Measurements from ENCODE around the gene TMEM54. TPM values are rescaled to one million over a fixed set of nuclear protein-coding genes. Genes with fewer than 3 reads are reported as not detected.

Gene TMEM54
- total RNA-seq, 2 donors from 2014 or later = 8.6 to 12.3 TPM

DNA sequence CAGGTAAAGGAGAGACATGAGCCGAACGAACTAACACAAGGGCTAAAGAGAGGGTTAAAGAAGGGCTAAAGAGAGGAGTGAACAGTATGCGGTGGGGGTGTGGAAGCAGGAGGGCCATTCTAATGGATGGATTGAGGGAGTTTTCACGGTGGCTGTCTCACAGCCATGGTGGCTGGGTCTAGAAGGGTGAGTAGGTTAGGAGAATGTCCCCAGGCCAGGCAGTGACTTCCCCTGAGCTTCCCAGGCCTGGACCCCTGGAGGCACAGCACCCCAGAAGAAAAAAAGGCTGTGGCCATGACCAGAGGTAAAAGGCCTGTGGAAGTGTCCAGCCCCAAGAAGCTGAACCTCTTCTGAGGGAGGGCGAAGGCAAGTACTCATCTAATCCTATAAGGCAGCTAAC is 34.0 kb downstream of the TMEM54 start:
- Mint-ChIP-seq H3K4me1 (peaks cover 21% of the 10 kb centered on the region), H3K4me3 (no peak overlapping the region), H3K27ac (no peak overlapping the region), H3K27me3 (ENCODE audit: insufficient read depth) (peaks cover 40% of the 10 kb centered on the region), H3K9me3 (no peaks in the 10 kb centered on the region), H3K36me3 (ENCODE audit: low read depth) (peaks cover 14% of the 10 kb centered on the region)
- no peak for DNase-seq
- H3K9me3 ChIP-seq (ENCODE audit: control insufficient read depth, low read length) = no peaks in the 10 kb centered on the region
- no peak overlapping the region for H3K27ac ChIP-seq (ENCODE audit: low read depth, low read length)
- H3K9ac ChIP-seq (ENCODE audit: extremely low read depth, low read length, poor library complexity, severe bottlenecking) = no peak overlapping the region
- H3K4me3 ChIP-seq (ENCODE audit: low read length) = no peak overlapping the region
- TF ChIP-seq, protein P1, sequence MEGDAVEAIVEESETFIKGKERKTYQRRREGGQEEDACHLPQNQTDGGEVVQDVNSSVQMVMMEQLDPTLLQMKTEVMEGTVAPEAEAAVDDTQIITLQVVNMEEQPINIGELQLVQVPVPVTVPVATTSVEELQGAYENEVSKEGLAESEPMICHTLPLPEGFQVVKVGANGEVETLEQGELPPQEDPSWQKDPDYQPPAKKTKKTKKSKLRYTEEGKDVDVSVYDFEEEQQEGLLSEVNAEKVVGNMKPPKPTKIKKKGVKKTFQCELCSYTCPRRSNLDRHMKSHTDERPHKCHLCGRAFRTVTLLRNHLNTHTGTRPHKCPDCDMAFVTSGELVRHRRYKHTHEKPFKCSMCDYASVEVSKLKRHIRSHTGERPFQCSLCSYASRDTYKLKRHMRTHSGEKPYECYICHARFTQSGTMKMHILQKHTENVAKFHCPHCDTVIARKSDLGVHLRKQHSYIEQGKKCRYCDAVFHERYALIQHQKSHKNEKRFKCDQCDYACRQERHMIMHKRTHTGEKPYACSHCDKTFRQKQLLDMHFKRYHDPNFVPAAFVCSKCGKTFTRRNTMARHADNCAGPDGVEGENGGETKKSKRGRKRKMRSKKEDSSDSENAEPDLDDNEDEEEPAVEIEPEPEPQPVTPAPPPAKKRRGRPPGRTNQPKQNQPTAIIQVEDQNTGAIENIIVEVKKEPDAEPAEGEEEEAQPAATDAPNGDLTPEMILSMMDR (conservative IDR thresholded peaks at IDR 0.05) = no peak
- peaks cover 6% of the 10 kb centered on the region for H3K4me1 ChIP-seq (ENCODE audit: control insufficient read depth, insufficient read depth, low read length)
- peaks cover 7% of the 10 kb centered on the region for H3K36me3 ChIP-seq (ENCODE audit: control insufficient read depth, insufficient read depth, low read length)
- H3K27me3 ChIP-seq (ENCODE audit: control insufficient read depth, insufficient read depth, low read length, poor library complexity, severe bottlenecking) = peaks cover 30% of the 10 kb centered on the region
- 94% methylated on average over 3 to 5 of the region's 5 CpGs for WGBS, 2 experiments (ENCODE audit: insufficient coverage in 1 of 2, insufficient read length in 1 of 2)

DNA sequence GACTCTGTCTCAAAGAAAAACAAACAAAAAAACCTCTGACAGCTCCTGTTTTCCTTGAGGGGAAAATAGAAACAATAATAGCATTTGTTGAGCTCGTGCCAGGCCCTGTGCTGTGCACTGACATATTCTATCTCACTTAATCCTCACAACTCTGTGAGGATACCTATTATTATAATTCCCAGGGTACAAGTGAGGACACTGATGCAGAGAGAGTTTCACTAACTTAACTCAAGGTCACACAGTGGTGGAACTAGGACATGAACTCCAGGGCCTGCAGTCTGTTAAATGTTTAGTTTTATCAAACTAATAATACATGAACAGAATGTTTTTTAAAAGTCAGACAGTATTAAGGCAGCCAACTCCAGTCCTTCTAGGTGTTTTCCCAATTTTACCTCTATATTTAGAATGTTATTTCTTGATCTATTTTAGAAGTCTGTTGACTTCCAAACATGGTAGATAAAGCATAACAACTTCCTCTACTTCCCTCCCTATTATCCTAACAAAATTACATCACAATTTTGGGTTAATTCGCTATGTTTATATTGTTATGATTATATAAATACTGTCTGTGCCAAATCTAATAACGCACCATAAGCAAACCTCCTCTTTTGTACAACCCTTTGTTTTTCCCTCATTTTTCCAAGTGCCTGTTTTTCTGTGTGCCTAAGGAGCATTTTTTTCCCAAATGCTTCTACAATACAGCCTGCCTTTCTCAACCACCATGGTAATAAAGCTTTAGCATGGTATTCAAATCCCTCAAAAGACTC is 35.4 kb downstream of the TMEM54 start:
- no peaks in the 10 kb centered on the region for H3K9me3 Mint-ChIP-seq
- no peak overlapping the region for H3K27ac Mint-ChIP-seq
- H3K4me1 ChIP-seq (ENCODE audit: control insufficient read depth, insufficient read depth, low read length) = no peaks in the 10 kb centered on the region
- WGBS, 2 experiments (ENCODE audit: insufficient coverage in 1 of 2, insufficient read length in 1 of 2) = 80 to 90% methylated on average over 1 to 2 of the region's 3 CpGs
- H3K4me3 ChIP-seq (ENCODE audit: low read length) = no peak overlapping the region
- H3K36me3 Mint-ChIP-seq (ENCODE audit: low read depth) = peaks cover 14% of the 10 kb centered on the region
- DNase-seq = no peak
- peaks cover 19% of the 10 kb centered on the region for H3K36me3 ChIP-seq (ENCODE audit: control insufficient read depth, insufficient read depth, low read length)
- peaks cover 12% of the 10 kb centered on the region for H3K4me1 Mint-ChIP-seq
- TF ChIP-seq, protein P1 (conservative IDR thresholded peaks at IDR 0.05) = no peak
- no peak overlapping the region for H3K4me3 Mint-ChIP-seq
- H3K27me3 Mint-ChIP-seq (ENCODE audit: insufficient read depth) = peaks cover 28% of the 10 kb centered on the region
- H3K27me3 ChIP-seq (ENCODE audit: control insufficient read depth, insufficient read depth, low read length, poor library complexity, severe bottlenecking) = peaks cover 16% of the 10 kb centered on the region
- H3K27ac ChIP-seq (ENCODE audit: low read depth, low read length) = no peak overlapping the region
- H3K9me3 ChIP-seq (ENCODE audit: control insufficient read depth, low read length) = no peaks in the 10 kb centered on the region
- H3K9ac ChIP-seq (ENCODE audit: extremely low read depth, low read length, poor library complexity, severe bottlenecking) = no peak overlapping the region

DNA sequence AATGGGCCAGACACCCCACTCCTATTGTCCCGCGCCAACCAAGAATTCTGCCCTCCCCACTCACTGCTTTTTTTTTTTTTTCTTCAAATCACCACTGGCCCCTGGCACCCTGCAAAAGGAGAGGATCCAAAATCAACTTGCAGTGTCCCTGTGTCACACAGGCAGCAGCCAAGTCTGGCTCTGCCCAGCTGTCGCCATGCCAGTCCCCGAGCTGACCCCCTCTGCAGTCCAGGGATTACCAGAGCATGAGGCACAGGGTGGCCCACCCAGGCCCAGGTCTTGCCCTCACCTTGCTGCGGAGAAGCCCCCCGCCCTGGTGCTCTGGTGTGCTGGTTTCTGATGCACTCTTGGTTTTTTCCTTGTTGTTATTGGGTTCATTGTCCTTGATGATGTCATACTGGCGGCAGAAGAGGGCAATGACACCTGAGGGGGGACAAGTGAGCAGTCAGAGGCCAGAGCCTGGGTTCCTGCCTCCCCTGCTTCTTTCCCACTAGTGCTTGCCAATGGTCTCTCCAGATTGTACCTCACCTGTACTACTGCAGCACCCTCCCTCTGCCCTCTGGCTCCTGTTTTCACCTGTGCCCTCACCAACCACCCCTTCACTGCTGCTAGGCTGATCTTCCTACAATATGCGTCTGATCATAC is 36.7 kb downstream of the TMEM54 start:
- Histone ChIP-seq H3K9me3 (ENCODE audit: control insufficient read depth, low read length) (no peaks in the 10 kb centered on the region), H3K27me3 (ENCODE audit: control insufficient read depth, insufficient read depth, low read length, poor library complexity, severe bottlenecking) (peaks cover 7% of the 10 kb centered on the region), H3K9ac (ENCODE audit: extremely low read depth, low read length, poor library complexity, severe bottlenecking) (no peak overlapping the region), H3K36me3 (ENCODE audit: control insufficient read depth, insufficient read depth, low read length) (peaks cover 19% of the 10 kb centered on the region), H3K27ac (ENCODE audit: low read depth, low read length) (peak overlapping the region; percentile 76), H3K4me3 (ENCODE audit: low read length) (no peak overlapping the region), H3K4me1 (ENCODE audit: control insufficient read depth, insufficient read depth, low read length) (no peaks in the 10 kb centered on the region)
- H3K27me3 Mint-ChIP-seq (ENCODE audit: insufficient read depth) = peaks cover 19% of the 10 kb centered on the region
- H3K4me1 Mint-ChIP-seq = peaks cover 5% of the 10 kb centered on the region
- H3K27ac Mint-ChIP-seq = no peak overlapping the region
- peaks cover 16% of the 10 kb centered on the region for H3K36me3 Mint-ChIP-seq (ENCODE audit: low read depth)
- TF ChIP-seq, protein P1 (conservative IDR thresholded peaks at IDR 0.05) = no peak
- 96 to 100% methylated on average over 3 to 8 of the region's 8 CpGs for WGBS, 2 experiments (ENCODE audit: insufficient coverage in 1 of 2, insufficient read length in 1 of 2)
- no peak for DNase-seq
- H3K9me3 Mint-ChIP-seq = no peaks in the 10 kb centered on the region
- no peak overlapping the region for H3K4me3 Mint-ChIP-seq
